GM18907 (cell line): Measurements from ENCODE around the gene TOMM40.
"Not testable (repeated sequence)": the region's sequence is repeated elsewhere in the genome, so short reads cannot be mapped to it uniquely, and the experiment has no call there.

Source experiments
- ATAC-seq: cut with Tn5 transposase; IDR thresholded peaks from one replicate; pipeline ENCODE4 v1.9.1; 2021; ENCODE audit warnings: mild to moderate bottlenecking, moderate library complexity; ENCODE audit not compliant: unreplicated experiment

TOMM40 gene

GRCh38 chr19:44869733-44870470 lies 21.2 kb upstream of the TOMM40 start:
- no peak for ATAC-seq

- ATAC-seq, result no peak
Measured at GRCh38 chr19:44871809-44872208, 19.2 kb upstream of the TOMM40 start.

- no peak for ATAC-seq
Measured at GRCh38 chr19:44872661-44873060, 18.4 kb upstream of the TOMM40 start.

DNA sequence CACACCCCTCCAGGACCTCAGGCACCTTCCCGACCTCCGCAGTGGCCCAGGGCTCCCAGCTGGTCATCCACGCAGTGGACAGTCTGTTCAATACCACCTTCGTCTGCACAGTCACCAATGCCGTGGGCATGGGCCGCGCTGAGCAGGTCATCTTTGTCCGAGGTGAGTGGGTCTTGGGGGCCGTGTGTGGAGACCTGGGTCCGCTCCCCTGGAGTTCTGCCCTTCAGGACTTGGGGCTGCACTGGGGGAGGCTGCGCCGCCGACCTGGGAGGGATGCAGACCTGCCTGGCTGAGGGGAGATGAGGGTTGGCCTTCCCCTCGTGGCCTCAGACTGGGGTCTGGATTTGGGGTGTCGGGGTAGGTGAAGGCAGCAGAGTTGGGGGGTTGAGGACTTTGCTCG lies 16.7 kb upstream of the TOMM40 start:
- no peak for ATAC-seq

GRCh38 chr19:44875666-44876451 lies 15.2 kb upstream of the TOMM40 start:
- ATAC-seq, result no peak

GRCh38 chr19:44876930-44877535 lies 14.0 kb upstream of the TOMM40 start:
- no peak for ATAC-seq

- no peak for ATAC-seq
Measured at GRCh38 chr19:44878120-44878865, 12.8 kb upstream of the TOMM40 start.

DNA sequence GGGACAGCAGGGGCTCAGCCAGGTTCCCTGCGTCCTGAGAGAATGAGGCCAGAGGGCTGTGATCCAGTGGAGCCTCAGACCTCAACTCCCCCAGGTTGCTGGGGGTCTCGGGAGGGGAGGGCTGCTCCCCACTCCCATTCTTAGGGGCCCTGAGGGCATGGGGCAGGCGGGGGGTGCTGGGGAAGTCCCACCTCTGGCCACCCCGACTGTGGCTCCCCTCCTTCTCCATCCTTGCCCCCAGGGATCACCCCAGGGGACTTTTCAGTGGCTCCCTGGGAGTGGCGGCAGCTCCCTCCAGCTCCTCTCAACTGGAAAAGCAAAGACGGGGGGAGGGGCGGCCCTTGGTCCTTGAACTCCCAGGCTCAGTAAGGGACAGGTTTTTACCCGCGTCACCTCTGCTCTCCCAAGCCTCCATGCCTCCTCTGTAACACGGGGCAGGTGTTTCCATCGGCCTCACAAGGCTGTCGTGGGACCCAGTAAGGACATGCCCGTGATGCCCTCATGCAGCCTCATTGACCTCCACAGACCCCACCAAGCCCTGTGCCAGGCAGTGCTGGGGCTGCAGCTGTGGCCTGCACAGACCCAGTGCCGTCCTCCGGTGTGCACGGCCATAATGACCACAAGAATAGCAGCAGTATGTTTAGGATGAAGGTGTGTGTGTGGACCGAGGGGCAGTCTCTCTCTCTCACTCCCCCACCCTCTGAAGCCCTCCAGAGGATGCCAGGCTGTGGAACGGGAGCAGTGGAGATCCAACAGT lies 11.6 kb upstream of the TOMM40 start:
- ATAC-seq, result no peak

GRCh38 chr19:44882063-44882462 lies 9.0 kb upstream of the TOMM40 start:
- no peak for ATAC-seq

DNA sequence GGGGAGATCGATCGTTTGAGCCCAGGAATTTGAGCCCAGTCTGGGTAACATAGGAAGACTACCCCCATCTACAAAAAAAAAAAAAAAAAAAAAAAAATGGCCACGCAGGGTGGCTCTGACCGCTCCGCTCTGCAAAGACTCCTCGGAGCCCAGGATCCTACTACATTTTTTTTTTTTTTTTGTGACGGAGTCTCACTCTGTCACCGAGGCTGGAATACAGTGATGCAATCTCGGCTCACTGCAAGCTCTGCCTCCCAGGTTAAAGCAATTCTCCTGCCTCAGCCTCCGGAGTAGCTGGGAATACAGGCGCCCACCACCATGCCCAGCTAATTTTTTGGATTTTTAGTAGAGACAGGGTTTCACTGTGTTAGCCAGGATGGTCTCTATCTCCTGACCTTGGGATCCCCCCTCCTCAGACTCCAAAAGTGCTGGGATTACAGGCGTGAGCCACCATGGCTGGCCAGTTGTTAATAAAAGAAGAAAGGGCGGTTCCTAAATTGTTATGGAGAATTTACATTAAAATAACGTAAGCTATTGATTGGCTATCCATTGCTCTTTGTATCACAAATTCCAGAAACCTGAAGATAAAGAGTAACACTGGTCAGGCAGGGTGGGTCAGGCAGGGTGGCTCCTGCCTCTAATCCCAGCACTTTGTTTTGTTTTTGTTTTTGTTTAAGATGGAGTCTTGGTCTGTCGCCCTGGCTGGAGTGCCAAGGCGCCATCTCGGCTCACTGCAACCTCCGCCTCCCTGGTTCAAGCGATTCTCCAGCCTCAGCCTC lies 8.2 kb upstream of the TOMM40 start:
- ATAC-seq, result not testable (repeated sequence)

- no peak for ATAC-seq
Measured at GRCh38 chr19:44883922-44884321, 7.1 kb upstream of the TOMM40 start.

DNA sequence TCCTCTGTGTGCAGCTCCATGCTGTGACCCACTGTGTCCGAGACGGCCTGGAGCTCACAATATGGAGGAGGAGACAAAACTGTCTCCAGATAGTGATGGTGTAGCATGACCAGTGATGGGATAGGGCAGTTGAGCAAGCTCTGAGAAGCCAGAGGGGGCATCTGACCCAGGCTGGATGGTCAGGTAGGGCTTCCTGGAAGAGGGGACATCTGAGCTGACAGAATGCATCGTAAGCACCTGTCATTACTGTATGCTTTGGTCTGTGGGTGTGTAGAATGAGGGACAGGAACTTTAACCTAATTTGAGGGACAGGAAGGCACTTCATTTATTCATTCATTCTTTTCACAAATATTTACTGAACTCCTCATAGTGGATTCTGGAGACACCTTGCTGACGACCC lies 6.5 kb upstream of the TOMM40 start:
- ATAC-seq, result no peak

- ATAC-seq, result no peak
Measured at GRCh38 chr19:44886141-44886540, 4.9 kb upstream of the TOMM40 start.

DNA sequence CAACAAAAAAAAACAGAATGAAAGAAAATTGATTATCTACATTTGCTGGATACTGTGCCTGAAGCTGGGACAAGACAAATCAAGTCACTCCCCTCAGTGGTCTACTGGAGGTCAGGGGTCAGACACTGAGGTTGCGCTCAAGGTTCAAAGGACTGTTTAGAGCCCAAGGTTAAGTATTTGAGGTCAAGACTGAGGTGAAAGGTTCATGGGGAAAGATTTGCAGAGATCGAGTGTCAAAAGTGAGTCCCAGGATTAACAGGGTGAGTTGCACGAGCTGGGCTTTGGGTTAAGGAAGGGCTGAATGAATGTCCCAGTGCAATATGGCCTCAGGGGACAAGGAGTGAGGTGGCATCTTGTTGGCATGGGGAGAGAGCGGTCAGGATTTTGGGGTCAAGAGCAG lies 3.4 kb upstream of the TOMM40 start:
- no peak for ATAC-seq

DNA sequence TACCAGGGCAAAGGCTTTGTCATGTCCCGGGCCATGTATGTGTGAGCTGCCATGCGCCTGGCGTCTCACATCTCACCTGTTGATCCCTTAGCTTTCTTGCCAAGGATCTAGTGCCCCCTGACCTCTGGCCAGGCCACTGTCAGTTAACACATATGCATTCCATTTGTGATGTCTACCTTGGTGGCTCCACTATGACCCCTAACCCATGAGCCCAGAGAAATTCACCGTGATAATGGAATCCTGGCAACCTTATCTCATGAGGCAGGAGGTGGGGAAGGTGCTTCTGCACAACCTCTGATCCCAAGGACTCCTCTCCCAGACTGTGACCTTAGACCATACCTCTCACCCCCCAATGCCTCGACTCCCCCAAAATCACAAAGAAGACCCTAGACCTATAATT lies 2.7 kb upstream of the TOMM40 start:
- not testable (repeated sequence) for ATAC-seq

DNA sequence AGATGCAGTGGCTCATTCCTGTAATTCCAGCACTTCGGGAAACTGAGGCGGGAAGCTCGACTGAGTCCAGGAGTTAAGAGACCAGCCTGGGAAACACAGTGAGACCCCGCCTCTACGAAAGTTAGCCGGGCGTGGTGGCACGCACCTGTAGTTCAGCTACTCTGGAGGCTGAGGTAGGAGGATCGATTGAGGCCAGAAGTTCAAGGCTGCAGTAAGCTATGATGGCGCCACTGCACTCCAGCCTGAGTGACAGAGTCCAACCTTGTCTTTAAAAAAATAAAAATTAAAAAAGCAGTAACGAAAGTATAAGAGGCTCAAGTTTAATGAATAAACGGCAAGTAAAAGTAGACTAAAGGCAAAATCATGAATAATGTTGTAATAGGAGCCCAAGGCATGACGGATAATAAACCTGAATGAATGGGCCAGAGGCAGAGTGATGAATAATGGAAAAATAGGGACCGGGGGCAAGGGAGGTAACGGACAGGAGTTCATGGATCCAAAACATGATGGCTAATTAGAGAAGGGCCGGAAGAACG lies 1.2 kb upstream of the TOMM40 start:
- no peak for ATAC-seq

DNA sequence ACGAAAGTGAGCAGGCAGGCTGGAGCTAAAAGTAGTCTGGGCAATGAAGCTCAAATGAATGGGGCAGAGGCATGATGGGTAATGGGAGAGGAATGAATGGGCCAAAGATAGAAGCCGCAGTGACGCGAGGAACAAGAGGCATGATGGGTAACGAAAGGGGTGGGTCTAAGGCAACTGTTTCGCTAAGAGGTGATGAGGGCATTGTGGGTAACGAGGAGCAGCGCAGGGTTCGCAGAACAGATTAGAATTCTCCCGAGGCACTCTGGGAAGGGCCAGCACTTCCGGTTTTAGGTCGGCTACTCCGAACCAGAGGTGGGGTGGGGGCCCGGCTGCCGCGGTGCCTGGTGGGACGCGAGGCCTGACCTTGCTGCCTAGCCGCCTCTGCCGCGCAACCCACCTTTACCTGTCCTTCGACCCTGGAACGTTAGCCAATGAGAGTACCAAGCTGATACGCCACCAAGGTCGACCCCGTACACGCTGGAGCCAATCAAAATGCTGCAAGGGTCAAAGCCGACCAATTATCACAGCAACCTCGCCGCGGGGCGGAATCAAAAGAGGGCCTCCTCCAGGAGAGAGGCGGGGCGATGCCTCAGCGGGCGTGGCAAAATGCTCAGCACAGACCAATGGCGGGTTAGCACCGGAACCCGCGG lies 563 bp upstream of the TOMM40 start:
- ATAC-seq, result peak; percentile 83

GRCh38 chr19:44892932-44893331 lies 1.9 kb downstream of the TOMM40 start:
- no peak for ATAC-seq
